KMS-11 (cell line): ENCODE measurements around the gene THRA.

Experiments
- H2AFZ ChIP-seq: fragments of 200-600 bp; sonication (generic); 2 replicates; pipeline ENCODE4 v1.6.1; 2016; ENCODE audit warnings: antibody characterized with exemption, mixed run types, low read depth
- H3K27ac ChIP-seq: fragments of 200-600 bp; sonication (generic); 2 replicates; pipeline ENCODE4 v1.6.1; 2016; ENCODE audit warnings: mild to moderate bottlenecking, mixed run types
- H3K27me3 ChIP-seq: fragments of 200-600 bp; sonication (generic); 2 replicates; pipeline ENCODE4 v1.6.1; 2017; ENCODE audit warnings: mild to moderate bottlenecking, low read depth, mixed run types, moderate library complexity; ENCODE audit not compliant: insufficient read depth
- H3K36me3 ChIP-seq: fragments of 200-600 bp; sonication (generic); 2 replicates; pipeline ENCODE4 v1.6.1; 2017; ENCODE audit warnings: mild to moderate bottlenecking, mixed run types; ENCODE audit not compliant: insufficient read depth
- H3K4me1 ChIP-seq: fragments of 200-600 bp; sonication (generic); 2 replicates; pipeline ENCODE4 v1.6.1; 2016; ENCODE audit warnings: mild to moderate bottlenecking, low read depth, mixed run types; ENCODE audit not compliant: poor library complexity, severe bottlenecking
- H3K4me2 ChIP-seq: fragments of 200-600 bp; sonication (generic); 2 replicates; pipeline ENCODE4 v1.7.0; 2016; ENCODE audit warnings: mild to moderate bottlenecking, mixed run types
- H3K4me3 ChIP-seq: fragments of 200-600 bp; sonication (generic); IDR thresholded peaks from 2 replicates; pipeline ENCODE4 v1.6.1; 2017; ENCODE audit warnings: low read depth, low read length, mixed read lengths; ENCODE audit not compliant: insufficient read depth
- H3K79me2 ChIP-seq: fragments of 200-600 bp; sonication (generic); 2 replicates; pipeline ENCODE4 v1.6.1; 2016; ENCODE audit warnings: low read depth, mixed run types; ENCODE audit not compliant: insufficient read depth
- H3K9ac ChIP-seq: fragments of 200-600 bp; sonication (generic); 2 replicates; pipeline ENCODE4 v1.6.1; 2016; ENCODE audit warnings: mild to moderate bottlenecking, mixed run types
- H4K20me1 ChIP-seq: fragments of 200-600 bp; sonication (generic); 2 replicates; pipeline ENCODE4 v1.6.1; 2016; ENCODE audit warnings: mild to moderate bottlenecking, mixed run types; ENCODE audit not compliant: insufficient read depth
- CTCF ChIP-seq: fragments of 200-600 bp; sonication (generic); conservative IDR thresholded peaks from 2 replicates; pipeline ENCODE4 v1.6.1; 2017; ENCODE audit warnings: low read depth, mild to moderate bottlenecking, antibody characterized with exemption, low read length, moderate library complexity, mixed read lengths

The THRA gene

GRCh38 chr17:40022961-40023541 lies 39.7 kb upstream of the THRA start:
- Histone ChIP-seq H3K79me2 (no peaks in the 10 kb centered on the region), H3K9ac (no peak overlapping the region), H3K36me3 (no peaks in the 10 kb centered on the region), H3K27ac (no peak overlapping the region), H3K27me3 (no peaks in the 10 kb centered on the region), H2AFZ (no peak overlapping the region), H3K4me2 (no peak overlapping the region), H4K20me1 (no peaks in the 10 kb centered on the region), H3K4me1 (peaks cover 8% of the 10 kb centered on the region), H3K4me3 (no peak overlapping the region)
- TF ChIP-seq CTCF, result no peak

- no peak overlapping the region for H3K4me2 ChIP-seq
- no peaks in the 10 kb centered on the region for H3K27me3 ChIP-seq
- no peaks in the 10 kb centered on the region for H3K36me3 ChIP-seq
- no peak overlapping the region for H3K4me3 ChIP-seq
- TF ChIP-seq CTCF, result no peak
- no peak overlapping the region for H3K27ac ChIP-seq
- peaks cover 8% of the 10 kb centered on the region for H3K4me1 ChIP-seq
- no peak overlapping the region for H2AFZ ChIP-seq
- H3K79me2 ChIP-seq, result no peaks in the 10 kb centered on the region
- no peaks in the 10 kb centered on the region for H4K20me1 ChIP-seq
- H3K9ac ChIP-seq, result no peak overlapping the region
Measured at GRCh38 chr17:40023590-40024292, 39.0 kb upstream of the THRA start.

GRCh38 chr17:40024901-40025300 lies 37.9 kb upstream of the THRA start:
- no peaks in the 10 kb centered on the region for H3K27me3 ChIP-seq
- no peak overlapping the region for H3K9ac ChIP-seq
- H3K4me2 ChIP-seq, result no peak overlapping the region
- no peak overlapping the region for H2AFZ ChIP-seq
- no peak overlapping the region for H3K27ac ChIP-seq
- H3K79me2 ChIP-seq, result no peaks in the 10 kb centered on the region
- no peaks in the 10 kb centered on the region for H4K20me1 ChIP-seq
- TF ChIP-seq CTCF, result no peak
- H3K4me1 ChIP-seq, result peaks cover 8% of the 10 kb centered on the region
- H3K36me3 ChIP-seq, result no peaks in the 10 kb centered on the region
- no peak overlapping the region for H3K4me3 ChIP-seq

- Histone ChIP-seq H3K4me3 (no peak overlapping the region), H3K79me2 (no peaks in the 10 kb centered on the region), H3K27me3 (no peaks in the 10 kb centered on the region), H3K4me2 (no peak overlapping the region), H3K9ac (no peak overlapping the region), H4K20me1 (no peaks in the 10 kb centered on the region), H3K27ac (no peak overlapping the region), H2AFZ (no peak overlapping the region), H3K4me1 (peaks cover 8% of the 10 kb centered on the region), H3K36me3 (no peaks in the 10 kb centered on the region)
- no peak for TF ChIP-seq CTCF
Measured at GRCh38 chr17:40025559-40025958, 37.2 kb upstream of the THRA start.
